ENCODE results near the gene SLFN12. TPM values are rescaled to one million over a fixed set of nuclear protein-coding genes. Genes with fewer than 3 reads are reported as not detected.
"Not testable (repeated sequence)": the region's sequence is repeated elsewhere in the genome, so short reads cannot be mapped to it uniquely, and the experiment has no call there.

SLFN12 gene
- 10 to 100 TPM; 19.5 to 20.8 TPM for total RNA-seq
- polyA plus RNA-seq: 1 to 10 TPM; 3.1 to 8.7 TPM
- long read RNA-seq, donor 1, partial matches to known transcripts: 4 of 18 reads
- long read RNA-seq, donor 1, other reads (novel, unspliced or antisense): 8 of 18 reads
- long read RNA-seq, donor 2, partial matches to known transcripts: 1 of 6 reads
- long read RNA-seq, donor 2, other reads (novel, unspliced or antisense): 3 of 6 reads

DNA sequence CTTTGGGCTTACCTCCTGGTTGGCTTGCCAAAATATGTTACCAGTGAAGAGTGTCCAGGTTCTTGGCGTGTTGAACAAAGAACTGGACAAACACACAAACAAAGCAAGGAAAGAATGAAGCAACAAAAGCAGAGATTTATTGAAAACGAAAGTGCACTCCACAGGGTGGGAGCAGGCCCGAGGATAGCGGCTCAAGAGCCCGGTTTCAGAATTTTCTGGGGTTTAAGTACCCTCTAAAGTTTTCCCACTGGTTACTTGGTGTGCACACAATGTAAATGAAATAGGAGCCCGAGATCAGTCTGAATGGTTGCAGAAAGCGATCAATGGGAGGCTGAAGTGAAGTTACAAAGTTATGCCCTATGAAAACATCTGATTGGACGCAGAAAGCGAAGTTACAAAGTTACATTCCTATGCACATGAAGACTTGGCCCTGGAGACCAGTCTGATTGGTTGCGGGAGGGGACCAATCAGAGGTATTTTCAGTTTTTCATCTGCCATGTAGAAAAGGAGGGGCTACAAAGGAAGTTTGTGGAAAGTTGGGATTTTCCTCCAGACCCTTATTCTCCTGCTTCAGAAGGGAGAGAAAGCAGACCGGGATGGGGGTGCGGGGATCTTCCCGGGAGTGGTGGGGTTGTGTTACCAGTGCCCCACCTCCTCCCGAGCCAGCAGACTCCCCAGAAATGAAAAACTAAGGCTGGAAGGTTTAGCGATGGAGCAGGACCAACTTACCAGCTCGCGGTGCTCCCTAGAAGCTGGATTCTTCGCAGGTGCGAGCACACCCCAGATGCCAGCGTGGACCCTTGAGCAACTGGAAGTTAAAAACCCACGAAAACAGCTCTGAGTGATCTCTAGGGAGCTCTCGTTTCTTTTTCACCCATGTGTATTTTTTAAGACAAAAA lies at the start of gene SLFN12:
TSS of gene SLFN12 (minus strand) at position 325 of the 899 bp plus-strand sequence. CDS start 9,472 bp downstream, outside the sequence.
- peak in 1 of 2 donors; percentile 77 for DNase-seq
- H3K9me3 ChIP-seq (ENCODE audit: control insufficient read depth, low read length): no peaks in the 10 kb centered on the region

GRCh38 chr17:35479271-35479670 lies 47.0 kb upstream of the SLFN12 start:
- 69 to 71% methylated on average over 5 of the region's 5 CpGs for WGBS, 2 donors
- no peak for ATAC-seq (ENCODE audit: low FRiP score)
- intact Hi-C loops (cut with DNase I): no loop called here
- Histone ChIP-seq H3K9me3 (ENCODE audit: control insufficient read depth, low read length) (no peaks in the 10 kb centered on the region), H3K27ac (ENCODE audit: low read depth in 1 of 2, low read length in 2 of 2) (no peak overlapping the region), H3K36me3 (ENCODE audit: control insufficient read depth in 1 of 2, insufficient read depth in 2 of 2, low read length in 1 of 2) (no peaks in the 10 kb centered on the region), H3K4me3 (ENCODE audit: low read length in 2 of 2) (no peak overlapping the region), H3K27me3 (ENCODE audit: control insufficient read depth in 1 of 2, insufficient read depth in 2 of 2, low read length in 1 of 2) (peaks cover 0 to 2% of the 10 kb centered on the region in 2 donors), H3K4me1 (ENCODE audit: control insufficient read depth in 1 of 2, insufficient read depth in 2 of 2, low read length in 2 of 2) (no peaks in the 10 kb centered on the region)
- DNase-seq: no peak

More for the DNA sequence above, at the start of gene SLFN12:
- H3K27ac ChIP-seq (ENCODE audit: low read depth in 1 of 2, low read length in 2 of 2): peak within 1 kb of the TSS; percentile 63 to 72
- H3K4me1 ChIP-seq (ENCODE audit: control insufficient read depth in 1 of 2, insufficient read depth in 2 of 2, low read length in 2 of 2): peaks cover 0 to 7% of the 10 kb centered on the region in 2 donors
- intact Hi-C loops (cut with DNase I): loop anchor here (2.0 to 5.0 kb wide), 3 partner anchors 60 to 190 kb away; partner anchors contain the start of genes SLFN5 (in 2 of the 2) and SLFN11 (in 1 of the 2)
- H3K27me3 ChIP-seq (ENCODE audit: control insufficient read depth in 1 of 2, insufficient read depth in 2 of 2, low read length in 1 of 2): no peaks in the 10 kb centered on the region
- 1 to 2% methylated on average over 22 of the region's 22 CpGs for WGBS, 2 donors
- H3K4me3 ChIP-seq (ENCODE audit: low read length in 2 of 2): peak within 1 kb of the TSS; percentile 66 to 100
- ATAC-seq (ENCODE audit: low FRiP score): peak; percentile 95
- H3K36me3 ChIP-seq (ENCODE audit: control insufficient read depth in 1 of 2, insufficient read depth in 2 of 2, low read length in 1 of 2): peaks cover 0 to 1% of the 10 kb centered on the region in 2 donors

- H3K9me3 ChIP-seq (ENCODE audit: control insufficient read depth, low read length): no peaks in the 10 kb centered on the region
- H3K27me3 ChIP-seq (ENCODE audit: control insufficient read depth in 1 of 2, insufficient read depth in 2 of 2, low read length in 1 of 2): peaks cover 0 to 2% of the 10 kb centered on the region in 2 donors
- 67 to 68% methylated on average over 5 of the region's 5 CpGs for WGBS, 2 donors
- intact Hi-C loops (cut with DNase I): no loop called here
- no peaks in the 10 kb centered on the region for H3K36me3 ChIP-seq (ENCODE audit: control insufficient read depth in 1 of 2, insufficient read depth in 2 of 2, low read length in 1 of 2)
- no peak for ATAC-seq (ENCODE audit: low FRiP score)
- DNase-seq: no peak
- H3K27ac ChIP-seq (ENCODE audit: low read depth in 1 of 2, low read length in 2 of 2): no peak overlapping the region
- H3K4me3 ChIP-seq (ENCODE audit: low read length in 2 of 2): no peak overlapping the region
- no peaks in the 10 kb centered on the region for H3K4me1 ChIP-seq (ENCODE audit: control insufficient read depth in 1 of 2, insufficient read depth in 2 of 2, low read length in 2 of 2)
Measured at GRCh38 chr17:35477248-35477647, 44.9 kb upstream of the SLFN12 start.

GRCh38 chr17:35476283-35476820 lies 44.1 kb upstream of the SLFN12 start:
- Histone ChIP-seq H3K27me3 (ENCODE audit: control insufficient read depth in 1 of 2, insufficient read depth in 2 of 2, low read length in 1 of 2) (peaks cover 0 to 2% of the 10 kb centered on the region in 2 donors), H3K9me3 (ENCODE audit: control insufficient read depth, low read length) (no peaks in the 10 kb centered on the region), H3K36me3 (ENCODE audit: control insufficient read depth in 1 of 2, insufficient read depth in 2 of 2, low read length in 1 of 2) (no peaks in the 10 kb centered on the region), H3K4me1 (ENCODE audit: control insufficient read depth in 1 of 2, insufficient read depth in 2 of 2, low read length in 2 of 2) (no peaks in the 10 kb centered on the region), H3K27ac (ENCODE audit: low read depth in 1 of 2, low read length in 2 of 2) (no peak overlapping the region), H3K4me3 (ENCODE audit: low read length in 2 of 2) (no peak overlapping the region)
- ATAC-seq (ENCODE audit: low FRiP score): no peak
- 68 to 75% methylated on average over 2 of the region's 2 CpGs for WGBS, 2 donors
- no peak for DNase-seq
- intact Hi-C loops (cut with DNase I): no loop called here

- H3K36me3 ChIP-seq (ENCODE audit: control insufficient read depth in 1 of 2, insufficient read depth in 2 of 2, low read length in 1 of 2): no peaks in the 10 kb centered on the region
- 62 to 63% methylated on average over 4 of the region's 4 CpGs for whole genome bisulfite sequencing, 2 donors
- ATAC-seq (ENCODE audit: low FRiP score) (no peak), DNase-seq (no peak)
- intact Hi-C loops (cut with DNase I): no loop called here
- H3K9me3 ChIP-seq (ENCODE audit: control insufficient read depth, low read length): no peaks in the 10 kb centered on the region
- no peaks in the 10 kb centered on the region for H3K4me1 ChIP-seq (ENCODE audit: control insufficient read depth in 1 of 2, insufficient read depth in 2 of 2, low read length in 2 of 2)
- H3K27me3 ChIP-seq (ENCODE audit: control insufficient read depth in 1 of 2, insufficient read depth in 2 of 2, low read length in 1 of 2): no peaks in the 10 kb centered on the region
- H3K27ac ChIP-seq (ENCODE audit: low read depth in 1 of 2, low read length in 2 of 2): no peak overlapping the region
- no peak overlapping the region for H3K4me3 ChIP-seq (ENCODE audit: low read length in 2 of 2)
Measured at GRCh38 chr17:35468475-35468874, 36.2 kb upstream of the SLFN12 start.

GRCh38 chr17:35467824-35468223 lies 35.5 kb upstream of the SLFN12 start:
- no peaks in the 10 kb centered on the region for H3K4me1 ChIP-seq (ENCODE audit: control insufficient read depth in 1 of 2, insufficient read depth in 2 of 2, low read length in 2 of 2)
- intact Hi-C loops (cut with DNase I): no loop called here
- DNase-seq (no peak), ATAC-seq (ENCODE audit: low FRiP score) (no peak)
- no peak overlapping the region for H3K27ac ChIP-seq (ENCODE audit: low read depth in 1 of 2, low read length in 2 of 2)
- H3K4me3 ChIP-seq (ENCODE audit: low read length in 2 of 2): no peak overlapping the region
- H3K9me3 ChIP-seq (ENCODE audit: control insufficient read depth, low read length): no peaks in the 10 kb centered on the region
- no peaks in the 10 kb centered on the region for H3K27me3 ChIP-seq (ENCODE audit: control insufficient read depth in 1 of 2, insufficient read depth in 2 of 2, low read length in 1 of 2)
- H3K36me3 ChIP-seq (ENCODE audit: control insufficient read depth in 1 of 2, insufficient read depth in 2 of 2, low read length in 1 of 2): no peaks in the 10 kb centered on the region
- 84 to 86% methylated on average over 4 of the region's 4 CpGs for WGBS, 2 donors

GRCh38 chr17:35460354-35460851 lies 28.1 kb upstream of the SLFN12 start:
- DNase-seq: peak; percentile 49 to 77
- Histone ChIP-seq H3K27ac (ENCODE audit: low read depth in 1 of 2, low read length in 2 of 2) (no peak overlapping the region), H3K4me1 (ENCODE audit: control insufficient read depth in 1 of 2, insufficient read depth in 2 of 2, low read length in 2 of 2) (no peaks in the 10 kb centered on the region), H3K4me3 (ENCODE audit: low read length in 2 of 2) (no peak overlapping the region), H3K27me3 (ENCODE audit: control insufficient read depth in 1 of 2, insufficient read depth in 2 of 2, low read length in 1 of 2) (peaks cover 0 to 2% of the 10 kb centered on the region in 2 donors), H3K9me3 (ENCODE audit: control insufficient read depth, low read length) (no peaks in the 10 kb centered on the region), H3K36me3 (ENCODE audit: control insufficient read depth in 1 of 2, insufficient read depth in 2 of 2, low read length in 1 of 2) (no peaks in the 10 kb centered on the region)
- peak; percentile 29 for ATAC-seq (ENCODE audit: low FRiP score)
- 9 to 10% methylated on average over 42 to 44 of the region's 44 CpGs for WGBS, 2 donors
- intact Hi-C loops (cut with DNase I): no loop called here

DNA sequence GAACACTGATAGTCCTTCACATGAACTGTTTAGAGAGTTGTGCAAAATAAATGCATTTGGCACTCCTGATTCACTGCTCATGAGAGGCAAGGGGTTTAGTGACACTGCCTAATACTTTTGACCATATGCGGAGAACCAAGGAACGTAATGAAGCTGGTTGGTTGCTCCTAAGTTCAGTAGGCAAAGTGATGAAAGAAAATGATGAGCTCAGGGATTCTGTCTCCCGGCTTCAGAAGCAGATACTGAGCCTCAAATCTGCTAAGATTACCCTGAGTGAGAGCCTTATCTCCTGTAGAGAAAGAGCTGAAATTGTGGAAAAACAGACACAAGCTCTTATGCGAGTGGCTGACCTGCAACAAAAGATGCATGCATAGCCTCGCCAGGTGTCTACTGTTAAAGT lies 21.7 kb upstream of the SLFN12 start:
- H3K36me3 ChIP-seq (ENCODE audit: control insufficient read depth in 1 of 2, insufficient read depth in 2 of 2, low read length in 1 of 2); DNase-seq; H3K27ac ChIP-seq (ENCODE audit: low read depth in 1 of 2, low read length in 2 of 2); H3K27me3 ChIP-seq (ENCODE audit: control insufficient read depth in 1 of 2, insufficient read depth in 2 of 2, low read length in 1 of 2); intact Hi-C loops (cut with DNase I); H3K4me1 ChIP-seq (ENCODE audit: control insufficient read depth in 1 of 2, insufficient read depth in 2 of 2, low read length in 2 of 2); H3K9me3 ChIP-seq (ENCODE audit: control insufficient read depth, low read length); H3K4me3 ChIP-seq (ENCODE audit: low read length in 2 of 2); ATAC-seq (ENCODE audit: low FRiP score): not testable (repeated sequence)
- 89 to 90% methylated on average over 5 of the region's 5 CpGs for WGBS, 2 donors

Data from aorta (tissue), 5 donors.